Activated T-helper 1 cell treated with anti-CD3 and anti-CD28 coated beads, Interleukin-12 subunit alpha, Interleukin-12 subunit beta, Interleukin-2, Interleukin-4 antibody, amounts not matched to agents 30 ng/mL and 10 ng/mL and 1 ng/mL, durations not matched to agents 14 hours and 24 hours and 36 hours (primary cell): ENCODE measurements around the gene AK4. TPM values are rescaled to one million over a fixed set of nuclear protein-coding genes. Genes with fewer than 3 reads are reported as not detected.
"Not testable (repeated sequence)": the region's sequence is repeated elsewhere in the genome, so short reads cannot be mapped to it uniquely, and the experiment has no call there.

Source experiments
- DNase-seq: peaks from one replicate; pipeline ENCODE4 v3.0.0; 2021; ENCODE audit warnings: low spot score
- H3K27ac Mint-ChIP-seq: one replicate; pipeline ENCODE4 v1.8.0; 2021; ENCODE audit warnings: mild to moderate bottlenecking, mixed read lengths
- H3K27me3 Mint-ChIP-seq: one replicate; pipeline ENCODE4 v1.8.0; 2022; ENCODE audit warnings: mild to moderate bottlenecking, moderate library complexity, mixed read lengths; ENCODE audit not compliant: insufficient read depth
- H3K36me3 Mint-ChIP-seq: one replicate; pipeline ENCODE4 v1.8.0; 2021; ENCODE audit warnings: low read depth, mixed read lengths
- H3K4me1 Mint-ChIP-seq: one replicate; pipeline ENCODE4 v1.8.0; 2021; ENCODE audit warnings: low read depth, mixed read lengths
- H3K4me3 Mint-ChIP-seq: one replicate; pipeline ENCODE4 v1.8.0; 2021; ENCODE audit warnings: mild to moderate bottlenecking, moderate library complexity, mixed read lengths
- H3K9me3 Mint-ChIP-seq: one replicate; pipeline ENCODE4 v1.8.0; 2021; ENCODE audit warnings: mixed read lengths
- intact Hi-C: fragments of 100-400 bp; cut with micrococcal nuclease; formaldehyde crosslinking; loops from one replicate; pipeline ENCODE4 v1.15.1; 2024
- total RNA-seq: library from RNA; stranded (reverse); gene quantifications from 2 replicates; pipeline ENCODE4 v1.2.3, GENCODE V29; 2022

Gene AK4
- total RNA-seq, 1 donor from 2014 or later, result 108 TPM

DNA sequence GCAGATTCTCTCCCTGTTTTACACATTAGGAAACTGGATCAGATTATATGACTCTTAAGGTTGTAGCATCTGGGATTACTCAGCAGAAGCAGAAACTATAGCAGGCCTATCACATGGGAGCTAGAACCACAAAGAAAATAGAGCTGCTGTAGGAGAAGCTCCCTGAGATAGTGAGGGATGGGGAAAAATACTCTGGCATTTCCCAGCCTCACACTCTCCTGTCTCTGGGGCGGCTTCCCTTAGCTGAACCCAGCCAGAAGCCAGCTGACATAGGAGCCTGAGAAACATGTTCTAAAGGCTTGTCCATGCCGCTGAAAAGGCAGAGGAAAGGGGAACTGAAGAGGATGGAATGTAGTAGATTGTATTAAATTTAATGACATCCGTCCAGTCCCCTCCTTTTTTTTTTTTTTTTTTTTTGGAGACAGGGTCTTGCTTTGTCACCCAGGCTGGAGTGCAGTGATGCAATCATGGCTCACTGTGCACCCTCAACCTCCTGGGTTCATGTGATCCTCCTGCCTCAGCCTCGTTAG, 84.5 kb downstream of the AK4 start:
- H3K4me3 Mint-ChIP-seq, result no peak overlapping the region
- intact Hi-C loops, result loop anchor here (1.0 to 10.0 kb wide), 5 partner anchors 84 to 1212 kb away; partner anchors contain the start of gene AK4
- peaks cover 32% of the 10 kb centered on the region for H3K4me1 Mint-ChIP-seq
- peaks cover 5% of the 10 kb centered on the region for H3K9me3 Mint-ChIP-seq
- peaks cover 2% of the 10 kb centered on the region for H3K27me3 Mint-ChIP-seq
- H3K36me3 Mint-ChIP-seq, result peaks cover 18% of the 10 kb centered on the region
- peak overlapping the region; percentile 33 for H3K27ac Mint-ChIP-seq
- DNase-seq, result no peak

DNA sequence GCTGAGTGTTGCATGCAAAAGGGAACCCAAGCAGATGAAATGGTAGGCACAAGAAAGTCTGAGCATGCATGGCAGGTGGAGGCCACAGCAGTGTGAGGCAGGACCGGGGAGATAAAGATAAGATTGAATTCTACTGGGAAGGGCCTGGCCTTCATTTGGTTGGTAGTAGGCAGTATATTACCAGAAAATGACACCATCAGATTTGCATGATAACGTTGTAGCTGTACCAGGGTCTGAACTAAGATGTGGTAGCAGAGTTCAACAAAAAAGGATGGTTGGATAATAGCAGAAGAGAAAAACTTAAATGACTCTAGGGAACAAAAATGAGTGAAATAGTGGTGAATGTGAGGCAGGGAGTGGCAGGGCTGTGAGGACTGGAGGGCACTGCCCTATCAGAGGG, 85.8 kb downstream of the AK4 start:
- Mint-ChIP-seq H3K36me3 (peaks cover 15% of the 10 kb centered on the region), H3K27ac (no peak overlapping the region), H3K4me1 (peaks cover 32% of the 10 kb centered on the region), H3K4me3 (no peak overlapping the region), H3K27me3 (peaks cover 2% of the 10 kb centered on the region), H3K9me3 (peaks cover 5% of the 10 kb centered on the region)
- intact Hi-C loops, result loop anchor here (5.0 to 10.0 kb wide), 4 partner anchors 271 to 1211 kb away; no protein-coding TSS in a partner anchor
- DNase-seq, result no peak

DNA sequence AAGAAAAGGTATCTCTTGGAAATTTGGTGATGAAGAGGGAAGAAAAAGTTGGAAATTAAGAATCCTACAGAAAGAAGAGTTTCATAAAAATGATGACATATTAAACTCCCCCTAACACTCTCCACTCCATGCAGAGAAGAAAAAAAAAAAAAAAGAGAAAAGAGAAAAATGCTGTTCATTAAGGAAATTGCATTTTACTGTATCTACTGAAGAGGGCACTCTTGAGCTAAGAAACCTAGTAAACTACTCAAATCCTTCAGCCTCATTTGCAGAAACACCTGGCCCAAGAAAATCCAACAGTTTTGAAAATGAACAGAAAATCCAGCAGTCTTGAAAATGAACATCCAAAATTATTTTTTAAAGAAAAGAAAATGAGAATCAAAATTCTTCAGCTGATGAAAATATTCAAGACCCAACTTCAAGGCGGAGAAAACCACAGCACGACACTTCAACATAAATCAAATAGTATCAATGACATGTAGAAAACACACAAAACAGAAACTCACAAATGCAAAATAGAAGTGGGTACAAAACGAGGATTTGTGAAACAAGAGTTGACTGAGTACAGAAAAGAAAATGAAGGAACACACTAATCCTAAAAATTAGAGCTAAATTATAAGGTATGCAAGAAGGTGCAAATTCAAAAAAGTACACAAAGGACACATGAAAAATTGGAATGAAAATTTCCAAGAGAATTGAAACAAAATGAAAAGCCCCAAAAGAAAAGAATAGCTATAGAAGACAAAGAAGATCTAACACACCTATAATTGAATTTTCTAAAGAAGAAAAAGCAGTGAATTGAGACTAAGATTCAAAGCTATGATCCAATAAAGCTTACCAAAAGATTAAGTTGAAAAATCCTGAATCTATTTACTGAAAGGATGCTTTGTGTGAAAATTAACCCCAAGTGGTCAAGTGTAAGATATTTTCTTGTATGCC, 88.1 kb downstream of the AK4 start:
- H3K27ac Mint-ChIP-seq, result no peak overlapping the region

DNA sequence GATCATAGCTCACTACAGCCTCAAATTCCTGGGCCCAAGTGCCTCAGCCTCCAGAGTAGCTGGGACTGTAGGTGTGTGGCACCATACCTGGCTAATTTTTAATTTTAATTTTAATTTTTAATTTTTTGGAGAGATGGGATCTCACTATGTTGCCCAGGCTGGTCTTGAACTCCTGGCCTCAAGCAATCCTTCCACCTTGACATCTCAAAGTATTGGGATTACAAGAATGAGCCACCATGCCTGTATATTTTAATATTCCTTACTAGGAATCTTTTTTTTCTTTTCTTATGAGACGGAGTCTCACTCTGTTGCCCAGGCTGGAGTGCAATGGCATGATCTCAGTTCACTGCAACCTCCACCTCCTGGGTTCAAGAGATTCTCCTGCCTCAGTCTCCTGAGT, 89.1 kb downstream of the AK4 start:
- H3K27me3 Mint-ChIP-seq, H3K36me3 Mint-ChIP-seq, H3K4me3 Mint-ChIP-seq, H3K4me1 Mint-ChIP-seq, H3K27ac Mint-ChIP-seq, DNase-seq, H3K9me3 Mint-ChIP-seq: not testable (repeated sequence)
- intact Hi-C loops, result loop anchor here (10.0 kb wide), 2 partner anchors 1138 to 1208 kb away; no protein-coding TSS in a partner anchor

More for the DNA sequence above, 88.1 kb downstream of the AK4 start:
- intact Hi-C loops, result loop anchor here (1.0 to 10.0 kb wide), 6 partner anchors 18 to 1209 kb away; no protein-coding TSS in a partner anchor
- peaks cover 2% of the 10 kb centered on the region for H3K27me3 Mint-ChIP-seq
- peaks cover 5% of the 10 kb centered on the region for H3K9me3 Mint-ChIP-seq
- DNase-seq, result no peak
- no peak overlapping the region for H3K4me3 Mint-ChIP-seq
- H3K4me1 Mint-ChIP-seq, result peaks cover 15% of the 10 kb centered on the region
- H3K36me3 Mint-ChIP-seq, result peaks cover 1% of the 10 kb centered on the region

DNA sequence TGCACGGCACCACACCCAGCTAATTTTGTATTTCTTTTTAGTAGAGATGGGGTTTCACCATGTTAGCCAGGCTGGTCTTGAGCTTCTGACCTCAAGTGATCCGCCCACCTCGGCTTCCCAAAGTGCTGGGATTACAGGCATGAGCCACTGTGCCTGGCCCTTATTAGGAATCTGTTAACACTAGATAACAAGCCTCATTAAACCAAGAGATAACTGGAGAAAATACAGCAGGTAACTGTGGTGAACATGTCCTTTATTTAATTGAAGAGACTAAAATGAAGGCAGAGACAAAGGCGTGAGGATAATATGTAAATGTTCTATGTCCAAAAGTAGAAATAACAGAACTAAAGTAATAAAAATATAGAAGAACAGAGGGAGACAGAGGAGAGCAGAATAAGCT, 89.5 kb downstream of the AK4 start:
- intact Hi-C loops, result loop anchor here (10.0 kb wide), 2 partner anchors 1137 to 1207 kb away; no protein-coding TSS in a partner anchor
- peaks cover 5% of the 10 kb centered on the region for H3K9me3 Mint-ChIP-seq
- DNase-seq, result no peak
- H3K4me3 Mint-ChIP-seq, result no peak overlapping the region
- peaks cover under 1% of the 10 kb centered on the region for H3K4me1 Mint-ChIP-seq
- peaks cover 1% of the 10 kb centered on the region for H3K36me3 Mint-ChIP-seq
- peaks cover 3% of the 10 kb centered on the region for H3K27me3 Mint-ChIP-seq
- H3K27ac Mint-ChIP-seq, result no peak overlapping the region

DNA sequence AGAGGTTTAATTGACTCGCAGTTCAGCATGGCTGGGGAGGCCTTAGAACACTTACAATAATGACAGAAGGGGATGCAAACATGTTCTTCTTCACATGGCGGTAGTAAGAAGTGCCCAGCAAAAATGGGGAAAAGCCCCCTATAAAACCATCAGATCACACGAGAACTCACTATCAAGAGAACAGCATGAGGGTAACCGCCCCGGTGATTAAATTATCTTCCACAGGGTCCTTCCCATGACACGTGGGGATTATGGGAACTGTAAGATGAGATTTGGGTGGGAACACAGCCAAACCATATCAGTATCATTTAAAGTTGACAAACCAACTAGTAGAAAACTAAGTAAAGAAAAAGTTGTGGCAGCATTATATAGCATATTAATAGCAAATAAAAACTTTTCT, 90.0 kb downstream of the AK4 start:
- DNase-seq, result no peak

DNA sequence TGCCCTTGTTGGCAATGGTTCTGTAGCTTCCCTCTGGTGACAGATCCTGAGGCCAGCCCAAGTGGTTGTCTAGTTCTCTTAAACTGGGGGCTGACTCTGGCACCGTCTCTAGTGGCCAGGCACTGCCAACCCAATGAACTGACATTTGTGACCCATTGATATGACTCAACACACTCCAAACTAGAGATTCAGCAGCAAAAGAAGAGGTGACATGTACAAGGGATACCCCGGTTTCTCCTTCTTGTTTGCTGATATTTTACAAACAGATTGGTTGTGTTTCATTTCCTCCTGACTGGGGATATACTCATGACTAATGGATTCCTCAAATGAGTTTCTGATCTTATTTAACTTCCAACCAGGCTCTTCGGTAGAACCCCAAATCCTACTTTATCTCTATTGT, 95.5 kb downstream of the AK4 start:
- Mint-ChIP-seq H3K9me3 (no peaks in the 10 kb centered on the region), H3K27me3 (peaks cover 17% of the 10 kb centered on the region)
- DNase-seq, result no peak

More for the DNA sequence above, 90.0 kb downstream of the AK4 start:
- H3K4me3 Mint-ChIP-seq, result no peak overlapping the region
- no peak overlapping the region for H3K27ac Mint-ChIP-seq
- H3K36me3 Mint-ChIP-seq, result peaks cover 1% of the 10 kb centered on the region
- H3K27me3 Mint-ChIP-seq, result peaks cover 6% of the 10 kb centered on the region
- H3K9me3 Mint-ChIP-seq, result peaks cover 5% of the 10 kb centered on the region
- intact Hi-C loops, result loop anchor here (10.0 kb wide), 2 partner anchors 1137 to 1207 kb away; no protein-coding TSS in a partner anchor
- no peaks in the 10 kb centered on the region for H3K4me1 Mint-ChIP-seq

DNA sequence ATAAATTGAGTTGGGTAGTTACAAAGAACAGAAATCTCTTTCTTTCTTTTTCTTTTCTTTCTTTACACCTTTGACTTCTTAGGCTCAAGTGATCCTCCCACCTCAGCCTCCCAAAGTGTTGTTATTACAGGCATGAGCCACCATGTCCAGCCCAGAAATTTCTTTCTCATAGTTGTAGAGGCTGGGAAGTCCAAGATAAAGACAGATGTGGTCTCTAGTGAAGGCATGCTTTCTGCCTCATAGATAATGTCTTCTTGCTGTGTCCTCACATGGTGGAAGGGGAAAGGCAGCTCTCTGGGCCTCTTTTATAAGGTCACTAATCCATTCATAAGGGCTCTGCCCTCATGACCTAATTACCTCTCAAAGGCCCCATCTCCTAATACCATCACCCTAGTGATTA, 97.3 kb downstream of the AK4 start:
- DNase-seq, result no peak
- peaks cover 23% of the 10 kb centered on the region for H3K27me3 Mint-ChIP-seq
- H3K9me3 Mint-ChIP-seq, result no peaks in the 10 kb centered on the region
- no peak overlapping the region for H3K27ac Mint-ChIP-seq
- no peak overlapping the region for H3K4me3 Mint-ChIP-seq
- no peaks in the 10 kb centered on the region for H3K4me1 Mint-ChIP-seq
- intact Hi-C loops, result no loop called here
- no peaks in the 10 kb centered on the region for H3K36me3 Mint-ChIP-seq

More for the DNA sequence above, 95.5 kb downstream of the AK4 start:
- Mint-ChIP-seq H3K36me3 (no peaks in the 10 kb centered on the region), H3K4me3 (no peak overlapping the region), H3K4me1 (no peaks in the 10 kb centered on the region), H3K27ac (no peak overlapping the region)
- intact Hi-C loops, result no loop called here

DNA sequence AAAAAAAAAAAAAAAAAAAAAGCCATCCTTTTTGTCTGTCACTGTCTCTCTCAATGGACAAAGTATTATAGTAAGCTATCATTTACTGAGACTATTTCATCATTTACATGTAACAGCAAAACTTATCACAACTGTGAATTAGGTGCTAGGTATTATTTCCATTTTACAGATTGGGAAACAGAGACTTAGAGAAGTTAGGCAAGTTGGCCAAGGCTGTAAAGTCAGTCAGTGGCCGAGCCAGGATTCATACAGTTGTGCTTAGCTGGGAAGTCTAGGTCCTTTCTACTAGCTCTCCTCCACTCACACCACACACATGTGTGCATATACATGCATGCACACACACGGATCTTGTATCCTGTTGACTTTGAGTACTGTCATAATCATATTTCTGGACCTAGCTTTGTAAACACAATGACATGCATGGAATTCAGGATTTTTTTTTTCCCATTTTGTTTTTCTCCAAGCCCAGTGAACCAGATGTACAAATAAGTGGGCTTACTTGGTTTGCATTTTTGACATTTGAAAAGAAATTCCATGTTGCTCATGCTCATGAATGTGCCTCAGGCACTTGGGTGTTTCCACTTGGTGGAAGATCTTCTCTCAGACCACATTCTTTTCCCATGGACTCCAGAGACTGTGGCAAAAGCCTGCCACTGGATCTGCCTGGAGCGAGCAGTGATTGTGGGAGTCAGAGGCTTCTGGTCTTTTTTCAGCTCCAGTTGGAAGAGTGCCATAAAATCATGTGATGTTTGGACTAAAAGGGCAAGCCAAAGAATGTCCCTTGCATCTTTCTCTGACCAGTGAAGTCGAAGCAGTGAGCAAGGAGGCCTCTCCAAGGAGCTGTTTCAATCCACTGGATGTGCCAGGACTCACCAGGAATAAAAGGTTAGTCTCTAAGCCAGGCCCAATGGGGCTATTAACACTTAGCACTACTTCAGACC, 99.7 kb downstream of the AK4 start:
- intact Hi-C loops, result no loop called here
- Mint-ChIP-seq H3K36me3 (no peaks in the 10 kb centered on the region), H3K27ac (no peak overlapping the region), H3K9me3 (no peaks in the 10 kb centered on the region), H3K4me1 (no peaks in the 10 kb centered on the region), H3K4me3 (no peak overlapping the region), H3K27me3 (peaks cover 25% of the 10 kb centered on the region)
- no peak for DNase-seq

DNA sequence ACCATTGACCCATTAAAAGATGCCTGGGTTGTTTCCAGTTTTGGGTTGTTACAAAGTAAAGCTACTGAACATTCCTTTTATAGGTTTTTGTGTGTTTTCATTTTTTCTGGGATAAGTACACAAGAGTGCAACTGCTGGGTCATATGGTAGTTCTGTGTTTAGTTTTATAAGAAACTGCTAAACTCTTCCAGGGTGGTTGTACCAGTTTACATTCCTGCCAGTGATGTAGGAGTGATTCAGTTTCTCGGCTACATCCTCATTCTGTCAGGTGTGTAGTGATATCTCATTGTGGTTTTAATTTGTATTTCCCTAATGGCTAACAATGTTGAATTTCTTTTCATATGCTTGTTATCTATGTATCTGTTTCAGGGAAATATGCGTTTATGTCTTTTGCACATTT, 102.8 kb downstream of the AK4 start:
- Mint-ChIP-seq H3K36me3 (no peaks in the 10 kb centered on the region), H3K9me3 (no peaks in the 10 kb centered on the region), H3K4me3 (no peak overlapping the region), H3K4me1 (peaks cover 19% of the 10 kb centered on the region), H3K27me3 (peaks cover 35% of the 10 kb centered on the region), H3K27ac (no peak overlapping the region)
- intact Hi-C loops, result loop anchor here (5.0 kb wide), 1 partner anchor 561 kb away; no protein-coding TSS in a partner anchor
- DNase-seq, result no peak

DNA sequence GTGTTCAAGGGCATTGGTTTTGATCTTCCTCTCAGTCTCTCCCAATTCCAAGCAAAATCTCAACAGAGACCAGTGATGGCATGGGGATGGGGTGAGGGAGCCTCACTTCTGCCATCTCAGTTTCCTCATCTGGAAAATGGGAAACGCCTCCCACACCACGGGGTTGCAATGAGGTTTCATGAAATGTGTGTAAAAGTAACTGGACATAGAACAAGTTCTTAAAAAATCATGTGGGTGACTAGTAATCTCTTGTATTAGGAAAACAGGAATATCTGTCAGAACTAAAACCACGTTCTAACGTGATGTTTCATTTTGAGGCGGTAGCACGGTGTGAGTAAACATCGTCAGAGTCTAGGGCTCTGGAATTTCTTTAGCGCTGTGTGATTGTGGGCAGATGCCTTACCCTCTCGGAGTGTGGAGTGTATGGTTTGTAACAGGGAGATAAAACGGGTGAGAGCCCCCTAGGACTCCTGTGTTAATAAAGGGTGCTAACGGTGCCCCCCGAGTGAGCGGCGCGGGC, 105.9 kb downstream of the AK4 start:
- intact Hi-C loops, result loop anchor here (1.0 to 5.0 kb wide), 10 partner anchors 8 to 558 kb away; partner anchors contain the start of genes LEPR and LEPROT
- DNase-seq, result no peak
- Mint-ChIP-seq H3K36me3 (peaks cover 4% of the 10 kb centered on the region), H3K4me3 (peak overlapping the region; percentile 85), H3K27ac (peak overlapping the region; percentile 40), H3K27me3 (peaks cover 25% of the 10 kb centered on the region), H3K9me3 (no peaks in the 10 kb centered on the region), H3K4me1 (peaks cover 27% of the 10 kb centered on the region)
